Smooth muscle cell (in vitro differentiated cells): Measurements from ENCODE around the gene GTSF1L. TPM values are rescaled to one million over a fixed set of nuclear protein-coding genes. Genes with fewer than 3 reads are reported as not detected.

ENCODE experiments used
- DNase-seq: peaks from one replicate; lab custom pipeline; 2025; ENCODE audit not compliant: unreplicated experiment; lab: John Stamatoyannopoulos, UW
- H2AFZ ChIP-seq: fragments of 200-600 bp; sonication (generic); 2 replicates; pipeline ENCODE4 v1.6.0; 2016; ENCODE audit warnings: antibody characterized with exemption, low read depth, mild to moderate bottlenecking
- H3F3A ChIP-seq: fragments of 200-600 bp; sonication (generic); 2 replicates; pipeline ENCODE4 v1.6.0; 2017; ENCODE audit warnings: antibody characterized with exemption, low read depth
- H3K27ac ChIP-seq: fragments of 200-600 bp; sonication (generic); 2 replicates; pipeline ENCODE4 v1.5.1; 2016; ENCODE audit warnings: low read depth, mild to moderate bottlenecking
- H3K27me3 ChIP-seq: fragments of 200-600 bp; sonication (generic); 2 replicates; pipeline ENCODE4 v1.6.1; 2016; ENCODE audit warnings: low read depth, mild to moderate bottlenecking
- H3K36me3 ChIP-seq: fragments of 200-600 bp; sonication (generic); 2 replicates; pipeline ENCODE4 v1.5.1; 2016; ENCODE audit warnings: low read depth
- H3K4me1 ChIP-seq: fragments of 200-600 bp; sonication (generic); 2 replicates; pipeline ENCODE4 v1.5.1; 2016; ENCODE audit warnings: low read depth
- H3K4me2 ChIP-seq: fragments of 200-600 bp; sonication (generic); 2 replicates; pipeline ENCODE4 v1.6.0; 2016; ENCODE audit warnings: mild to moderate bottlenecking
- H3K4me3 ChIP-seq: fragments of 200-600 bp; sonication (generic); 2 replicates; pipeline ENCODE4 v1.5.1; 2016; ENCODE audit warnings: mild to moderate bottlenecking
- H3K79me2 ChIP-seq: fragments of 200-600 bp; sonication (generic); 2 replicates; pipeline ENCODE4 v1.6.0; 2016; ENCODE audit warnings: low read depth, mild to moderate bottlenecking
- H3K9ac ChIP-seq: fragments of 200-600 bp; sonication (generic); 2 replicates; pipeline ENCODE4 v1.6.0; 2016; ENCODE audit warnings: low read depth
- H3K9me3 ChIP-seq: fragments of 200-600 bp; sonication (generic); replicated peaks from 2 replicates; pipeline ENCODE4 v1.5.1; 2016; ENCODE audit warnings: low read depth
- H4K20me1 ChIP-seq: fragments of 200-600 bp; sonication (generic); 2 replicates; pipeline ENCODE4 v1.6.0; 2016; ENCODE audit warnings: low read depth
- CTCF ChIP-seq: fragments of 200-600 bp; sonication (generic); IDR thresholded peaks from 2 replicates; pipeline ENCODE4 v1.5.1; 2017; ENCODE audit warnings: borderline replicate concordance, mild to moderate bottlenecking, antibody characterized with exemption; ENCODE audit not compliant: insufficient read depth, poor library complexity, severe bottlenecking
- WGBS: methylation state at CpG from one replicate; pipeline ENCODE4 v1.1.7; 2016; ENCODE audit warnings: low lambda C conversion rate; 5-methylcytosine and 5-hydroxymethylcytosine counted together
- polyA plus RNA-seq: library from polyadenylated mRNA; unstranded; fragments of >200 nt; fragmentation: Nextera tagmentation; extraction: Ambion mirVana; gene quantifications from 2 replicates; pipeline ENCODE4 v1.2.1, GENCODE V29; 2016
- total RNA-seq: library from RNA; depleted of rRNA; stranded (reverse); fragments of >200 nt; gene quantifications from 2 replicates; pipeline ENCODE4 v1.2.3, GENCODE V29; 2014

GTSF1L gene
- total and polyA plus RNA-seq, 2 experiments from 2014 or later = not detected

GRCh38 chr20:43736588-43737158 is 9.9 kb upstream of the GTSF1L start:
- 73% methylated on average over 2 of the region's 2 CpGs for WGBS
- H4K20me1 ChIP-seq = no peaks in the 10 kb centered on the region
- no peaks in the 10 kb centered on the region for H3K4me1 ChIP-seq
- H2AFZ ChIP-seq = no peak overlapping the region
- no peaks in the 10 kb centered on the region for H3F3A ChIP-seq
- no peak overlapping the region for H3K4me2 ChIP-seq
- no peak for TF ChIP-seq CTCF
- H3K9me3 ChIP-seq = no peaks in the 10 kb centered on the region
- no peak for DNase-seq
- H3K27ac ChIP-seq = no peak overlapping the region
- H3K4me3 ChIP-seq = no peak overlapping the region
- no peaks in the 10 kb centered on the region for H3K36me3 ChIP-seq
- no peaks in the 10 kb centered on the region for H3K27me3 ChIP-seq
- no peak overlapping the region for H3K9ac ChIP-seq
- H3K79me2 ChIP-seq = no peaks in the 10 kb centered on the region

- Histone ChIP-seq H3K27me3 (no peaks in the 10 kb centered on the region), H4K20me1 (no peaks in the 10 kb centered on the region), H3K9ac (no peak overlapping the region), H3K36me3 (no peaks in the 10 kb centered on the region), H3K9me3 (no peaks in the 10 kb centered on the region), H3K4me1 (no peaks in the 10 kb centered on the region), H3K79me2 (no peaks in the 10 kb centered on the region), H3F3A (no peaks in the 10 kb centered on the region), H3K4me3 (no peak overlapping the region), H3K4me2 (no peak overlapping the region), H2AFZ (no peak overlapping the region), H3K27ac (no peak overlapping the region)
- WGBS = 88% methylated on average over 5 of the region's 5 CpGs
- DNase-seq = no peak
- no peak for TF ChIP-seq CTCF
These were observed 5.1 kb upstream of the GTSF1L start for GRCh38 chr20:43731927-43732326.

GRCh38 chr20:43731469-43731868 is 4.7 kb upstream of the GTSF1L start:
- 50% methylated on average over 7 of the region's 7 CpGs for WGBS
- Histone ChIP-seq H3K27ac (no peak overlapping the region), H3K9ac (no peak overlapping the region), H3K79me2 (no peaks in the 10 kb centered on the region), H2AFZ (no peak overlapping the region), H3K4me2 (no peak overlapping the region), H3K4me3 (no peak overlapping the region), H3K27me3 (no peaks in the 10 kb centered on the region), H3K9me3 (no peaks in the 10 kb centered on the region), H4K20me1 (no peaks in the 10 kb centered on the region), H3F3A (no peaks in the 10 kb centered on the region), H3K4me1 (no peaks in the 10 kb centered on the region), H3K36me3 (no peaks in the 10 kb centered on the region)
- TF ChIP-seq CTCF = no peak
- DNase-seq = no peak

GRCh38 chr20:43728686-43729255 is 2.0 kb upstream of the GTSF1L start:
- no peak for DNase-seq
- Histone ChIP-seq H3K36me3 (no peaks in the 10 kb centered on the region), H3F3A (no peaks in the 10 kb centered on the region), H3K27me3 (no peaks in the 10 kb centered on the region), H2AFZ (no peak overlapping the region), H3K79me2 (no peaks in the 10 kb centered on the region), H3K9ac (no peak overlapping the region), H3K4me2 (no peak overlapping the region), H3K9me3 (no peaks in the 10 kb centered on the region), H3K4me1 (no peaks in the 10 kb centered on the region), H4K20me1 (no peaks in the 10 kb centered on the region), H3K27ac (no peak overlapping the region), H3K4me3 (no peak overlapping the region)
- TF ChIP-seq CTCF = no peak
- WGBS = 93% methylated on average over 7 of the region's 7 CpGs
